CD8-positive, alpha-beta memory T cell (primary cell): Measurements from ENCODE around the gene UBE2J2. TPM values are rescaled to one million over a fixed set of nuclear protein-coding genes. Genes with fewer than 3 reads are reported as not detected.

Experiments used
- CTCF ChIA-PET: fragments of 350-600 bp; sonication (Branson Sonifier 250); formaldehyde crosslinking; loops from one replicate; lab custom pipeline; 2021; ENCODE audit warnings: antibody characterized with exemption; lab: Charles Lee
- POLR2A ChIA-PET: fragments of 350-600 bp; sonication (Branson Sonifier 250); formaldehyde crosslinking; loops from one replicate; lab custom pipeline; 2021; ENCODE audit warnings: antibody characterized with exemption; lab: Charles Lee
- DNase-seq, 5 donors: peaks; one replicate each; pipeline versions ENCODE4 v3.0.0 to v3.0.0-alpha.2; 2020 to 2022; ENCODE audit warnings: mixed read lengths in 1 of 5
- H3K27ac ChIP-seq: one replicate; pipeline ENCODE4 v1.7.0; 2013; ENCODE audit warnings: low read depth, mild to moderate bottlenecking, low read length, moderate library complexity
- H3K27me3 ChIP-seq: 2 replicates; pipeline ENCODE4 v1.7.0; 2013; ENCODE audit warnings: low read length, mild to moderate bottlenecking; ENCODE audit not compliant: insufficient read depth, poor library complexity, severe bottlenecking
- H3K36me3 ChIP-seq: 2 replicates; pipeline ENCODE4 v1.7.0; 2013; ENCODE audit warnings: mild to moderate bottlenecking, low read length, moderate library complexity; ENCODE audit not compliant: insufficient read depth
- H3K4me1 ChIP-seq: 2 replicates; pipeline ENCODE4 v1.7.0; 2013; ENCODE audit warnings: mild to moderate bottlenecking, low read length, moderate library complexity; ENCODE audit not compliant: insufficient read depth
- H3K4me3 ChIP-seq: 2 replicates; pipeline ENCODE4 v1.7.0; 2013; ENCODE audit warnings: mild to moderate bottlenecking, low read length
- H3K9me3 ChIP-seq: 2 replicates; pipeline ENCODE4 v1.7.0; 2013; ENCODE audit warnings: mild to moderate bottlenecking, low read length
- H3K27ac Mint-ChIP-seq, 8 donors: one replicate each; pipeline ENCODE4 v1.8.0; 2020 to 2021; ENCODE audit warnings: mixed read lengths in 8 of 8, mild to moderate bottlenecking in 6 of 8, inconsistent platforms in 3 of 8, moderate library complexity in 3 of 8
- H3K27me3 Mint-ChIP-seq, 2 donors: one replicate each; pipeline ENCODE4 v1.8.0; 2020 to 2021; ENCODE audit warnings: mixed read lengths in 2 of 2, mild to moderate bottlenecking in 1 of 2, moderate library complexity in 1 of 2
- H3K36me3 Mint-ChIP-seq, 3 donors: one replicate each; pipeline ENCODE4 v1.8.0; 2020 to 2021; ENCODE audit warnings: mixed read lengths in 3 of 3, inconsistent platforms in 1 of 3, mild to moderate bottlenecking in 1 of 3
- H3K4me1 Mint-ChIP-seq, 3 donors: one replicate each; pipeline ENCODE4 v1.8.0; 2020 to 2021; ENCODE audit warnings: mixed read lengths in 3 of 3, inconsistent platforms in 1 of 3, mild to moderate bottlenecking in 1 of 3
- H3K4me3 Mint-ChIP-seq, 7 donors: one replicate each; pipeline ENCODE4 v1.8.0; 2020 to 2021; ENCODE audit warnings: mixed read lengths in 7 of 7, mild to moderate bottlenecking in 6 of 7, moderate library complexity in 4 of 7, inconsistent platforms in 2 of 7
- H3K9me3 Mint-ChIP-seq, 5 donors: one replicate each; pipeline ENCODE4 v1.8.0; 2020 to 2022; ENCODE audit warnings: mixed read lengths in 5 of 5, mild to moderate bottlenecking in 3 of 5, moderate library complexity in 2 of 5, inconsistent platforms in 1 of 5
- polyA plus RNA-seq: library from polyadenylated mRNA; unstranded; fragments of 300-500 nt; fragmentation: Illumina TruSeq; gene quantifications from one replicate; pipeline ENCODE4 v1.2.3, GENCODE V29; 2021
- total RNA-seq, 2 experiments: library from RNA; stranded (reverse); gene quantifications; one replicate each; pipeline ENCODE4 v1.2.3, GENCODE V29; 2021

UBE2J2 gene
- total and polyA plus RNA-seq, 3 experiments from 2014 or later: 76.7 to 79.7 (median 79.3) TPM

DNA sequence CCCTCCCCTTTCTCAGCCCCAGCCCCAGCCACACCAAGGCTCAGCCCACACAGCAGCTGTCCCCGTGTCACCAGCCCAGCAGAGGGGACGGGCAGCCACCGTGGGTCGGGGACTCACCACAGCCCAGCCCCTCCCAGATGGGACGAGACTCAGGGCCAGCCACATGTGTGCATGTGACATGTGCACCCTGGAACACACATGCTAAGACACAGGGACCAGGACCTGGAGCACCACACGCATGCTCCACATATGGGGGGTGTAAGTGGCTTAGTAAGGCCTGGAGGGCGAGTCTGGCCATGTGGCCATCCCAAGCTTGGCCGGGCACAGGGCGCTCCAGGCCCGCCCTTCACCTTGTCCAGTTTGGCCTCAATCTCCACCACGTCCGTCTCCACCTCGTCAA lies 30.1 kb upstream of the UBE2J2 start:
- no peak overlapping the region for H3K4me3 Mint-ChIP-seq
- Histone ChIP-seq H3K9me3 (no peaks in the 10 kb centered on the region), H3K4me1 (peaks cover 31% of the 10 kb centered on the region), H3K4me3 (no peak overlapping the region), H3K36me3 (no peaks in the 10 kb centered on the region), H3K27me3 (no peaks in the 10 kb centered on the region), H3K27ac (no peak overlapping the region)
- H3K9me3 Mint-ChIP-seq: no peaks in the 10 kb centered on the region
- H3K27ac Mint-ChIP-seq: peak overlapping the region in 1 of 8 donors; percentile 32
- H3K4me1 Mint-ChIP-seq: peaks cover 15 to 26% (median 22%) of the 10 kb centered on the region in 3 donors
- CTCF ChIA-PET: no interaction called here
- POLR2A ChIA-PET: no interaction called here
- no peaks in the 10 kb centered on the region for H3K27me3 Mint-ChIP-seq
- DNase-seq: no peak
- H3K36me3 Mint-ChIP-seq: peaks cover 0 to 4% (median 0%) of the 10 kb centered on the region in 3 donors

- no peaks in the 10 kb centered on the region for H3K27me3 ChIP-seq
- ChIA-PET POLR2A (no interaction called here), CTCF (interaction anchor here (0.8 kb wide), 1 partner anchor 16 kb away, joined by 3 read pairs; no protein-coding TSS in a partner anchor)
- Mint-ChIP-seq H3K4me3 (peak overlapping the region in 1 of 7 donors; percentile 40), H3K9me3 (no peaks in the 10 kb centered on the region), H3K27ac (no peak overlapping the region), H3K27me3 (no peaks in the 10 kb centered on the region), H3K36me3 (no peaks in the 10 kb centered on the region), H3K4me1 (peaks cover 15 to 26% (median 22%) of the 10 kb centered on the region in 3 donors)
- H3K27ac ChIP-seq: no peak overlapping the region
- no peak for DNase-seq
- no peaks in the 10 kb centered on the region for H3K36me3 ChIP-seq
- H3K4me3 ChIP-seq: no peak overlapping the region
- no peaks in the 10 kb centered on the region for H3K9me3 ChIP-seq
- peaks cover 31% of the 10 kb centered on the region for H3K4me1 ChIP-seq
Measured at GRCh38 chr1:1302951-1303509, 29.4 kb upstream of the UBE2J2 start.

GRCh38 chr1:1302006-1302430 lies 28.4 kb upstream of the UBE2J2 start:
- Histone ChIP-seq H3K9me3 (no peaks in the 10 kb centered on the region), H3K27me3 (no peaks in the 10 kb centered on the region), H3K36me3 (no peaks in the 10 kb centered on the region), H3K27ac (no peak overlapping the region), H3K4me1 (peaks cover 27% of the 10 kb centered on the region), H3K4me3 (no peak overlapping the region)
- Mint-ChIP-seq H3K4me3 (no peak overlapping the region), H3K36me3 (no peaks in the 10 kb centered on the region), H3K27me3 (no peaks in the 10 kb centered on the region), H3K27ac (no peak overlapping the region), H3K9me3 (no peaks in the 10 kb centered on the region), H3K4me1 (peaks cover 13 to 24% (median 20%) of the 10 kb centered on the region in 3 donors)
- ChIA-PET POLR2A (no interaction called here), CTCF (interaction anchor here (0.8 to 1.5 kb wide), 2 partner anchors 10 to 15 kb away, joined by 3 read pairs; no protein-coding TSS in a partner anchor)
- no peak for DNase-seq

DNA sequence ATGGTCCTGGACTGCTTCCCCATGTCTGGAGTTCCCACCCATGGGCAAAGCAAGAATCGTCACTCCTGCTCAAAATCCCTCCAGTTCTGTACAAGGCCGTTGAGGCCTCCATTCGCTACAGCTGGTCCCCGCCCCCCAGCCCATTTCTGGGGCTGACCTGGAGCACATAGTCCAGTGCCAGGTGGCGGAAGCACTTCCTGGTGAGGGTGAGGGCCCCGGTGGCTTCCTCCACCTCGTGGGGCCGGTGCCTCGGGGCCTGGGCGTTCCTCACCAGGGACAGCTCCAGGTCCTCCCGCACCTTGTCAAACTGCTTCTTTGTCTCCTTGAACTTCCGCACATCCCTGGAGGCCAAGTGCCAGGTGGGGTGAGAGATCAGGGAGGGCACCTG lies 26.7 kb upstream of the UBE2J2 start:
- Histone ChIP-seq H3K4me1 (peaks cover 10% of the 10 kb centered on the region), H3K4me3 (no peak overlapping the region), H3K27ac (no peak overlapping the region), H3K27me3 (no peaks in the 10 kb centered on the region), H3K9me3 (no peaks in the 10 kb centered on the region), H3K36me3 (no peaks in the 10 kb centered on the region)
- no peaks in the 10 kb centered on the region for H3K36me3 Mint-ChIP-seq
- CTCF ChIA-PET: interaction anchor here (1.2 to 1.6 kb wide), 2 partner anchors 9 to 184 kb away, joined by 4 to 6 read pairs; partner anchors contain the start of gene C1orf159
- no peaks in the 10 kb centered on the region for H3K9me3 Mint-ChIP-seq
- H3K27me3 Mint-ChIP-seq: no peaks in the 10 kb centered on the region
- H3K4me3 Mint-ChIP-seq: no peak overlapping the region
- H3K27ac Mint-ChIP-seq: no peak overlapping the region
- POLR2A ChIA-PET: interaction anchor here (0.7 kb wide), 1 partner anchor 10 kb away, joined by 4 read pairs; no protein-coding TSS in a partner anchor
- DNase-seq: no peak
- H3K4me1 Mint-ChIP-seq: peaks cover 0 to 8% (median 7%) of the 10 kb centered on the region in 3 donors

DNA sequence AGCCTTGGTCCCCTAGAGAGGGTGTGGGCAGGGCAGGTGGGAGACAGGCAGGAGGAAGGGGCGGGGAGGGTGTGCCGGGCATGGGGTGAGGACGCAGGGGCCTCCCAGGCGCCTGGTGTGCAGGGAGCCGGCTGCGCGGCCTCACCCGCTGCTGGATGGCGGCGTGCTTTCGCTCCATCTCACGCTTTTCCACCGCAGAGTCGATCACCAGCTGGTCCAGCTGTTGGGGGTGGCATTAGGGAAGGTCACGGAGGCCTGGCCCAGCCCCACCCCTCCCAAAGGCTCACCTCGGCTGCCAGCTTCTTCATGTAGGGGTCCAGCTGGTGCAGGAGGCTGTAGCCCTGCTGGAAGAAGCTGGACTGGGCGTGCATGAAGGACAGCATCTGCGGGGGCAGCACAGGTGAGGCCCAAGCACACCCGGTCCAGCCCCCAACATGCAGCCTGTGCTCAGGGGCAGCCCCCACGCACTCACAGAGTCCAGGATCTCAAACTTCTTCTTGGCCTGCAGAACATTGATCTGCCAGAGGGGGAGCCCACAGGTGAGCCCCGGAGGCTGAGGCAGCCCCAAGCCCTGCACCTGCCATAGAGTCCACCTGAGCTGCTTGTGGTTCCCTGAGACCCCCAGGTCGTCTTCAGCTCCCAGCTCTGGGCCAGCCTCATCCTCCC lies 26.2 kb upstream of the UBE2J2 start:
- Mint-ChIP-seq H3K4me1 (peaks cover 0 to 5% (median 3%) of the 10 kb centered on the region in 3 donors), H3K27ac (no peak overlapping the region), H3K9me3 (no peaks in the 10 kb centered on the region), H3K36me3 (no peaks in the 10 kb centered on the region), H3K4me3 (no peak overlapping the region), H3K27me3 (no peaks in the 10 kb centered on the region)
- Histone ChIP-seq H3K36me3 (no peaks in the 10 kb centered on the region), H3K9me3 (no peaks in the 10 kb centered on the region), H3K27ac (no peak overlapping the region), H3K27me3 (no peaks in the 10 kb centered on the region), H3K4me3 (no peak overlapping the region), H3K4me1 (peaks cover 5% of the 10 kb centered on the region)
- POLR2A ChIA-PET: interaction anchor here (0.7 kb wide), 1 partner anchor 11 kb away, joined by 4 read pairs; no protein-coding TSS in a partner anchor
- CTCF ChIA-PET: interaction anchor here (1.2 to 1.6 kb wide), 2 partner anchors 9 to 184 kb away, joined by 4 to 6 read pairs; partner anchors contain the start of gene C1orf159
- no peak for DNase-seq

GRCh38 chr1:1298861-1299685 lies 25.4 kb upstream of the UBE2J2 start:
- CTCF ChIA-PET: interaction anchor here (1.6 kb wide), 1 partner anchor 8 kb away, joined by 6 read pairs; no protein-coding TSS in a partner anchor
- peaks cover 0 to 5% (median 0%) of the 10 kb centered on the region in 3 donors for H3K4me1 Mint-ChIP-seq

GRCh38 chr1:1297802-1298424 lies 24.3 kb upstream of the UBE2J2 start:
- Histone ChIP-seq H3K4me1 (no peaks in the 10 kb centered on the region), H3K27me3 (no peaks in the 10 kb centered on the region), H3K4me3 (no peak overlapping the region), H3K36me3 (no peaks in the 10 kb centered on the region), H3K9me3 (no peaks in the 10 kb centered on the region), H3K27ac (no peak overlapping the region)
- no peaks in the 10 kb centered on the region for H3K36me3 Mint-ChIP-seq
- H3K9me3 Mint-ChIP-seq: no peaks in the 10 kb centered on the region
- CTCF ChIA-PET: no interaction called here
- DNase-seq: no peak
- H3K4me1 Mint-ChIP-seq: peaks cover 0 to 5% (median 0%) of the 10 kb centered on the region in 3 donors
- H3K27me3 Mint-ChIP-seq: no peaks in the 10 kb centered on the region
- H3K27ac Mint-ChIP-seq: no peak overlapping the region
- H3K4me3 Mint-ChIP-seq: no peak overlapping the region
- POLR2A ChIA-PET: no interaction called here

More at GRCh38 chr1:1298861-1299685, 25.4 kb upstream of the UBE2J2 start:
- no peak overlapping the region for H3K4me3 Mint-ChIP-seq
- H3K36me3 Mint-ChIP-seq: no peaks in the 10 kb centered on the region
- no peak overlapping the region for H3K27ac Mint-ChIP-seq
- H3K9me3 ChIP-seq: no peaks in the 10 kb centered on the region
- H3K27me3 ChIP-seq: no peaks in the 10 kb centered on the region
- DNase-seq: no peak
- no peaks in the 10 kb centered on the region for H3K36me3 ChIP-seq
- no peak overlapping the region for H3K4me3 ChIP-seq
- POLR2A ChIA-PET: no interaction called here
- no peak overlapping the region for H3K27ac ChIP-seq
- H3K27me3 Mint-ChIP-seq: no peaks in the 10 kb centered on the region
- H3K4me1 ChIP-seq: no peaks in the 10 kb centered on the region
- no peaks in the 10 kb centered on the region for H3K9me3 Mint-ChIP-seq
